HG02588 (cell line): ENCODE results near the gene MIPOL1.
"Not testable (repeated sequence)": the region's sequence is repeated elsewhere in the genome, so short reads cannot be mapped to it uniquely, and the experiment has no call there.

Experiments used
- ATAC-seq: cut with Tn5 transposase; IDR thresholded peaks from one replicate; pipeline ENCODE4 v1.9.1; 2021; ENCODE audit warnings: mild to moderate bottlenecking, moderate library complexity; ENCODE audit not compliant: unreplicated experiment

MIPOL1 gene

GRCh38 chr14:37508503-37508902 is 310.8 kb downstream of the MIPOL1 start:
- no peak for ATAC-seq

GRCh38 chr14:37512173-37512572 is 314.4 kb downstream of the MIPOL1 start:
- no peak for ATAC-seq

DNA sequence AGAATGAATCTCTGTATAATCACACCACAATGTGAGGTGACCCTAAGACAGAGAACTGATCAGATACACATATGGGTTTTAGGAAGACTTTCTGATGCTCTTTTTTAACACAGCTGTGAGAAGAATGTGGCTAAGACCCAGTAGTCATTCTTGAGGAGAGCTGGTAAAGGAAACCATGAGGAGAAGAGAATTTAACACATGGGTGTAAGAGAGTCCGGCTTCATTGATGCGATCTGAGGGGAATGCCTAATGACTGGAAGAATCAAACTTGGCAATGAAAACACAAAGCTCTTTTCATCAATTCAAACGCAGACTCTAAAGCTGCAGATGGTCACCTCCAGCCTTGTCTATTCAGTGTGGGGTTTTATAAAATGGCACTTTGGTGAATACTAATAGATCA is 318.0 kb downstream of the MIPOL1 start:
- ATAC-seq: no peak

GRCh38 chr14:37526994-37527393 is 329.3 kb downstream of the MIPOL1 start:
- no peak for ATAC-seq

DNA sequence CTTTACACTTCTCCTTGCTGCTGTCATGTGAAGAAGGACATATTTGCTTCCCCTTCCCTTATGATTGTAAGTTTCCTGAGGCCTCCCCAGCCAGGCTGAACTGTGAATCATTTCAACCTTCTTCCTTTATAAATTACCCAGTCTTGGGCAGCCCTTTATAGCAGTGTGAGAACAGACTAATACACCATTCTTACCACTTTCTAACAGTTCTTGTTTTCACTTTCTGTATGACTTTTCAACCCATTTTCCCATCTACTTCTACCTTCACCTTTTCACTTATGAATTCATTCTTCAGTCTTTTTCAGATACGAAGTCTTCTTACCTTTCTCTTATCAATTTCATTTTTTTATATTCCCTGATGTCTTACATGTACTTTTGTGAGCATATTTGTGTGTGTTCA is 342.3 kb downstream of the MIPOL1 start:
- ATAC-seq: no peak

DNA sequence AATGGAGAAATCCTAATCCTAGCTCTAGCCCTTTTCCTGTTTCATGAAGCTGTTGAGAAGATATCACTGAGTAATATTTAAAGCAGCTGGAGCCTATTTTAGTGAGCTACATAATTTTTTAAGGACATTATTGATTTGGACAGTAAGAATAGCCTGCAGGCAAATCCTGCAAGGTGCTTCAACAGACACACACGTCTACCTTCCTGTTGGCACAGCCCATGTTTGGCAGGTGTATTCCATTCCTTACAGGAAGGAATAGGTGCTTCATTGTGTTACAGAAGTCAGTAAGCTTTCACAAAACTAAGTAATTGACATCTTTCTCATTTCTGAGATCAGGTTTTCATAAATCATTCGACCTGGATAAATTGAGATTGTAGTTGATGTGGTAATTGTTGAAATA is 346.7 kb downstream of the MIPOL1 start:
- no peak for ATAC-seq

DNA sequence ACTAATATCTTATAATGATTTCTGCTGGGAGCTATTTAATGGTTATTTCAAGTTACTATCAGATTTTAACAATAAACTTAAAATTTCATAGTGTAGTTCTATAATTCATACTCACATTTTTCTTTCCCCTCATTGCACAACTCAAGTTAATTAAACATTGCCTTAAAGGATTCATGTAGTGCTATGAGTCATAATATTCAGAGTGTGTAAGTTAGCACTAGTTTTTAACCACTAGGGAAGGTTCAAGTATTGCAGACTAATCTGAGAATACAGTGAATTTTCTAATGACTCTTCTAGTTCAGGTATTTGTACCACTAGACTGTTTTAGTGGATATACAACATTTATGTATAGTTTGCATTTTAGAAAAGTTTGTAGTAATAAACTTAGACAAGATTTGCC is 347.4 kb downstream of the MIPOL1 start:
- no peak for ATAC-seq

- ATAC-seq: no peak
Measured at GRCh38 chr14:37546621-37547447, 349.1 kb downstream of the MIPOL1 start.

DNA sequence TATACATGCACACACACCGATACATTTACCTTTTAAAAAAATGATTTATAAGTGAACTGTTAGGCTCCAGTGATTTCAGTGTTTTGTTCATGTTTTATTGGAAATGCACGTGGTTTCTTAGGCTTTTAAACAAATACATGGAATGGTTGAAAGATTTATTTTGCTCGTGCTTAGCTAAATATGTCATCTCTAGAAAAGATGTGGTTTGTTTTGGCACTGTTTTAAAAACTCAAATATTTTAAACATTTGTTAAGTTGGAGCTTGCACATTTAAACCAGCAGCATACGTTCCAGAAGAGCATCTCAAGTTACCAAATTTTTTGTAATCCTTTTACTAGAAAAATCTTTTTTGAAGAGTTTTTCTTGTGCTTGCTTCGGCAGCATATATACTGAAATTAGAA is 352.8 kb downstream of the MIPOL1 start:
- no peak for ATAC-seq

GRCh38 chr14:37551119-37551518 is 353.4 kb downstream of the MIPOL1 start:
- ATAC-seq: no peak

DNA sequence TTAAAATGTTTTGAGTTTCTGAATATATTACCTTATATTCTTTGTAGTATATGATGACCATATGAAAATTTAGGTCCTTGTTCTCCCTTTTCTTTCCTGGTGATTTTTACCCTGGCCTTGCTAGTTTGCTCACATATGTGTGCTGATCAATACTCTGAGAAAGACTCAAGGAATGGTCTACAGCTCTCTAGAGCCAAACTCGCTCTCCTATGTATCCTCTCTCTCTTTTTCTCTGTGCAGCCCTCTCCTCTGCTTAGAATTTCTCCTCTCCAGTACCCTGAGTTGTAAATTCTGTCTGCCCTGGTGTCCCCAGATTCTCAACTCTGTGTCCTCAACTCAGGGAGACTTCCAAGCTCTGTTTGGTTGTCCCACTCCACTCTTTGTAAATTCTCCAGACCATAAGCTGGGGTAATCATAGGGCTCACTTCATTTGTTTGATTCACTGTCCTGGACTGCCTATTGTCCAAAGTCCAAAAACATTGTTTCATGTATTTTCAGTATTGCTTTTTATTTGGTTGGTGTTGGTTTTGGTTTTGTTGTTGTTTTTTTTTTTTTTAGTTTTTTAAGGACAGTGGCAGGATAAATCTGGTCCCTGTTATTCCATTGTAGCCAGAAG is 356.3 kb downstream of the MIPOL1 start:
- no peak for ATAC-seq

- ATAC-seq: not testable (repeated sequence)
Measured at GRCh38 chr14:37555596-37555995, 357.9 kb downstream of the MIPOL1 start.

DNA sequence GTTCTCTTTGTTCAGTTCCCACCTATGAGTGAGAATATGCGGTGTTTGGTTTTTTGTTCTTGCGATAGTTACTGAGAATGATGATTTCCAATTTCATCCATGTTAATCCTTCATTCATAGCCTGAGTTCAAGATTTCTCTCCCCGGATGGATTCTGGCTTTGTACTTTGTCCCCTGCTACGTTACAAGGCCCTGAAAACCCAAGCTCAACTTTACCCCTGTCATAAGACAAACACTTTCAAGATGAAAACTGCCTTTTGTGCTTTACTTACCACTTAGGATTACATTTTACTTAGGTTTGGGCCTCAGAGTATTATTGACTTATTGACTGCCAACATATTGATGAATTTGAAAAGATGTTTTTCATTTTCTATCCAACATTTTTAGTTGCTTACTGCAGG is 361.0 kb downstream of the MIPOL1 start:
- no peak for ATAC-seq

- no peak for ATAC-seq
Measured at GRCh38 chr14:37559386-37559785, 361.6 kb downstream of the MIPOL1 start.

DNA sequence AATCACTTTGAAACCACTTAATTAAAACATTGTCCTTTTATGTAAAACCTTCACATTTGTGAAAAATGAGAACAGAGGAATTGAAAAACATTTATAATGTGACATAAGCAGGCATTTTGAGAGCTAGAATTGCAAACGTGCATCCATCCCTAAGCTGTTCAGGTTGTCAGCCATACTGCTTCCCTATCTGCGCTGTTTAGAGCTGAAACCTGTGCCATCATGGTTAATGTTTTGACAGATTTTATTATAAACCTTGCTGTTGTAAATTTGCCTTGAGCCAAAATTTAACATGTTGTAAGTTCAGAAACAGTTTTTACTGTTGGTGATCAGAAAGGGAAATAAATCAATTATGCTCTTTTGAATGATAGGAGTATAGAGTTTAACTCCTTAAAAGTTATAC is 365.5 kb downstream of the MIPOL1 start:
- ATAC-seq: no peak

GRCh38 chr14:37565550-37565949 is 367.8 kb downstream of the MIPOL1 start:
- ATAC-seq: no peak

GRCh38 chr14:37566811-37567371 is 369.2 kb downstream of the MIPOL1 start:
- ATAC-seq: no peak

- no peak for ATAC-seq
Measured at GRCh38 chr14:37569729-37570128, 372.0 kb downstream of the MIPOL1 start.

GRCh38 chr14:37571391-37571790 is 373.7 kb downstream of the MIPOL1 start:
- no peak for ATAC-seq

GRCh38 chr14:37573356-37573755 is 375.6 kb downstream of the MIPOL1 start:
- no peak for ATAC-seq

GRCh38 chr14:37579274-37579673 is 381.5 kb downstream of the MIPOL1 start:
- no peak for ATAC-seq

DNA sequence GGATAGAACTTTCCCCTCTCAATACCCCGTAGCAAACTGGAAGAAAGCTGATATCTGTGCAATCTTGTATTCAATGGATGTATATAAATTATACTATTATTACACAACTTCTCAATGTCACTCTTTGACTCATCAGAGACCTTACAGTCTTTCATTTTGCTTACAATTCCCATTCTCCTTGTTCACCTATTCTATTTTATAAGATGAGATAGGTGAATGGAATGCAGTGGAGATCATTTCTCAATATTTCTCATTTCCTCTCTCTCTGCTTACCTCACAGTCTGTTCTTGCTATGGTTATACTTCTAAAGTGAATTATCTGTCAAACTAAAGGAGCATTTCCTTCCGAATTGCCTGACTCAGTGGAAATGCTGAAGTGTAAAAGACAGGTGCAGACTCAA is 382.4 kb downstream of the MIPOL1 start:
- ATAC-seq: no peak
